ENCODE data around the gene BUD23.

- TF ChIP-seq EZH2 (IDR thresholded peaks at IDR 0.05; ENCODE audit: insufficient read depth, poor library complexity, severe bottlenecking) = no peak
- TF ChIP-seq EZH2phosphoT487 (IDR thresholded peaks at IDR 0.05; ENCODE audit: insufficient read depth, low read depth) = no peak
Observed at GRCh38 chr7:73740771-73741170, 57.4 kb downstream of the BUD23 start.

Measured in GM23248 (cell line).